Measurements from ENCODE around the gene DDX55.
"Not testable (repeated sequence)": the region's sequence is repeated elsewhere in the genome, so short reads cannot be mapped to it uniquely, and the experiment has no call there.

DNA sequence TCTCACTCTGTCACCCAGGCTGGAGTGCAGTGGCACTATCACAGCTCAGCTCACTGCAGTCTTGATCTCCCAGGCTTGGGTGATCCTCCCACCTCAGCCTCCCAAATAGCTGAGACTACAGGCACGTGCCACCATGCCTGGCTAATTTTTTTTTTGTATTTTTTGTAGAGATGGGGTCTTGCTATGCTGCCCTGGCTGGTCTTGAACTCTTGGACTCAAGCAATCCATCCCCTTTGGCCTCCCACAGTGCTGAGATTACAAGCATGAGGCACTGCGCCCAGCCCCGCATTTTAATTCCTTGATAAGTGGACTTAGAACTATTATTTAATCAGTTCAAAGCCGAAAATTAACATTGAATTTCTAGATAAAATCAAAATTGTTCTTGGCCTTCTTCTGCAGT, 23.1 kb upstream of the DDX55 start:
- TF ChIP-seq EZH2 (IDR thresholded peaks at IDR 0.05; ENCODE audit: borderline replicate concordance, low read length): not testable (repeated sequence)
- TF ChIP-seq, protein P1, sequence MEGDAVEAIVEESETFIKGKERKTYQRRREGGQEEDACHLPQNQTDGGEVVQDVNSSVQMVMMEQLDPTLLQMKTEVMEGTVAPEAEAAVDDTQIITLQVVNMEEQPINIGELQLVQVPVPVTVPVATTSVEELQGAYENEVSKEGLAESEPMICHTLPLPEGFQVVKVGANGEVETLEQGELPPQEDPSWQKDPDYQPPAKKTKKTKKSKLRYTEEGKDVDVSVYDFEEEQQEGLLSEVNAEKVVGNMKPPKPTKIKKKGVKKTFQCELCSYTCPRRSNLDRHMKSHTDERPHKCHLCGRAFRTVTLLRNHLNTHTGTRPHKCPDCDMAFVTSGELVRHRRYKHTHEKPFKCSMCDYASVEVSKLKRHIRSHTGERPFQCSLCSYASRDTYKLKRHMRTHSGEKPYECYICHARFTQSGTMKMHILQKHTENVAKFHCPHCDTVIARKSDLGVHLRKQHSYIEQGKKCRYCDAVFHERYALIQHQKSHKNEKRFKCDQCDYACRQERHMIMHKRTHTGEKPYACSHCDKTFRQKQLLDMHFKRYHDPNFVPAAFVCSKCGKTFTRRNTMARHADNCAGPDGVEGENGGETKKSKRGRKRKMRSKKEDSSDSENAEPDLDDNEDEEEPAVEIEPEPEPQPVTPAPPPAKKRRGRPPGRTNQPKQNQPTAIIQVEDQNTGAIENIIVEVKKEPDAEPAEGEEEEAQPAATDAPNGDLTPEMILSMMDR (IDR thresholded peaks at IDR 0.05; ENCODE audit: low read length): not testable (repeated sequence)

Measured in OCI-LY1 (cell line).